Fibroblast of lung (primary cell): ENCODE results near the gene ELOA.

Experiments
- EZH2 ChIP-seq: IDR thresholded peaks from 2 replicates; pipeline ENCODE4 v1.5.1; 2012; ENCODE audit warnings: low read length, control low read depth, mild to moderate bottlenecking; ENCODE audit errors: missing control alignments
- TF ChIP-seq, protein P1 (sequence below), 2 donors: IDR thresholded peaks in 1 of 2; conservative IDR thresholded peaks in 1 of 2; 1 replicate in 1 of 2; 2 replicates in 1 of 2; pipeline ENCODE4 v1.5.1; 2011 to 2012; ENCODE audit warnings: low read length in 2 of 2, control low read depth in 1 of 2, inconsistent platforms in 1 of 2, low read depth in 1 of 2, mild to moderate bottlenecking in 1 of 2

DNA sequence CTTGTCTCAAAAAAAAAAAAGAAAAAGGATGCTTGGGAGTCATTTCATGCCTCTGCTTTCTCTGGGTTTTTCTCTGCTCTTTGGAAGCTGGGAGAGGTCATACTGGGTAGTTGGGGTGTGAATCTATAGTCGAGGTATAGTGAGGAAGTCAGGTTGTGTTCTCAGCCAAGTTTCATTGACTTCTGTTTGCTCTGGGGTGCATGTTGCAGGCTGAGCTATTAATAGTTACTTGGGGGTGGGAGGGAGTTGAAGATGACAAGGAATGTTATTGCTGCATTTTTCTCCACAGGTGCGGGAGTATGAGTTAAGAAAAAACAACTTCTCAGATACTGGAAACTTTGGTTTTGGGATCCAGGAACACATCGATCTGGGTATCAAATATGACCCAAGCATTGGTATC, 48.9 kb upstream of the ELOA start:
- TF ChIP-seq, protein P1, sequence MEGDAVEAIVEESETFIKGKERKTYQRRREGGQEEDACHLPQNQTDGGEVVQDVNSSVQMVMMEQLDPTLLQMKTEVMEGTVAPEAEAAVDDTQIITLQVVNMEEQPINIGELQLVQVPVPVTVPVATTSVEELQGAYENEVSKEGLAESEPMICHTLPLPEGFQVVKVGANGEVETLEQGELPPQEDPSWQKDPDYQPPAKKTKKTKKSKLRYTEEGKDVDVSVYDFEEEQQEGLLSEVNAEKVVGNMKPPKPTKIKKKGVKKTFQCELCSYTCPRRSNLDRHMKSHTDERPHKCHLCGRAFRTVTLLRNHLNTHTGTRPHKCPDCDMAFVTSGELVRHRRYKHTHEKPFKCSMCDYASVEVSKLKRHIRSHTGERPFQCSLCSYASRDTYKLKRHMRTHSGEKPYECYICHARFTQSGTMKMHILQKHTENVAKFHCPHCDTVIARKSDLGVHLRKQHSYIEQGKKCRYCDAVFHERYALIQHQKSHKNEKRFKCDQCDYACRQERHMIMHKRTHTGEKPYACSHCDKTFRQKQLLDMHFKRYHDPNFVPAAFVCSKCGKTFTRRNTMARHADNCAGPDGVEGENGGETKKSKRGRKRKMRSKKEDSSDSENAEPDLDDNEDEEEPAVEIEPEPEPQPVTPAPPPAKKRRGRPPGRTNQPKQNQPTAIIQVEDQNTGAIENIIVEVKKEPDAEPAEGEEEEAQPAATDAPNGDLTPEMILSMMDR (conservative IDR thresholded peaks at IDR 0.05 in 1 of 2, IDR thresholded peaks at IDR 0.05 in 1 of 2; ENCODE audit: low read depth in 1 of 2, low read length in 2 of 2), result no peak
- TF ChIP-seq EZH2, result no peak
